DOHH2 (cell line): ENCODE data around the gene NPAS2.

Source experiments
- H3F3A ChIP-seq: fragments of 200-600 bp; sonication (generic), shearing (Covaris generic); 2 replicates; pipeline ENCODE4 v1.6.0; 2016; ENCODE audit warnings: antibody characterized with exemption, mild to moderate bottlenecking; ENCODE audit not compliant: control insufficient read depth, insufficient read depth
- H3K27ac ChIP-seq: fragments of 200-600 bp; sonication (generic); 2 replicates; pipeline ENCODE4 v1.5.1; 2014; ENCODE audit warnings: low read depth, mild to moderate bottlenecking, low read length, moderate library complexity
- H3K27me3 ChIP-seq: fragments of 200-600 bp; sonication (generic); 2 replicates; pipeline ENCODE4 v1.6.1; 2014; ENCODE audit warnings: mild to moderate bottlenecking, low read length, mixed read lengths; ENCODE audit not compliant: control insufficient read depth
- H3K36me3 ChIP-seq: fragments of 200-600 bp; sonication (generic); 2 replicates; pipeline ENCODE4 v1.6.1; 2014; ENCODE audit warnings: mild to moderate bottlenecking, low read length, moderate library complexity, mixed read lengths; ENCODE audit not compliant: control insufficient read depth
- H3K4me1 ChIP-seq: fragments of 200-600 bp; sonication (generic); 2 replicates; pipeline ENCODE4 v1.6.1; 2014; ENCODE audit warnings: mild to moderate bottlenecking, low read length, mixed read lengths; ENCODE audit not compliant: control insufficient read depth
- H3K4me2 ChIP-seq: fragments of 200-600 bp; sonication (generic); 2 replicates; pipeline ENCODE4 v1.6.0; 2014; ENCODE audit warnings: mild to moderate bottlenecking, low read length, moderate library complexity
- H3K4me3 ChIP-seq: fragments of 200-600 bp; sonication (generic); 2 replicates; pipeline ENCODE4 v1.5.1; 2014; ENCODE audit warnings: mild to moderate bottlenecking, low read length, mixed read lengths
- H3K79me2 ChIP-seq: fragments of 200-600 bp; sonication (generic); 2 replicates; pipeline ENCODE4 v1.6.1; 2014; ENCODE audit warnings: mild to moderate bottlenecking, low read length, mixed read lengths; ENCODE audit not compliant: control insufficient read depth
- H3K9me2 ChIP-seq: fragments of 200-600 bp; sonication (generic); replicated peaks from 2 replicates; pipeline ENCODE4 v1.6.1; 2014; ENCODE audit warnings: mild to moderate bottlenecking, low read length, mixed read lengths; ENCODE audit not compliant: control insufficient read depth
- H3K9me3 ChIP-seq: fragments of 200-600 bp; sonication (generic); 2 replicates; pipeline ENCODE4 v1.6.1; 2014; ENCODE audit warnings: antibody characterized with exemption, low read length, mixed read lengths; ENCODE audit not compliant: control insufficient read depth, insufficient read depth
- H4K20me1 ChIP-seq: fragments of 200-600 bp; sonication (generic); 2 replicates; pipeline ENCODE4 v1.6.0; 2014; ENCODE audit warnings: low read depth, mild to moderate bottlenecking, antibody characterized with exemption, low read length, moderate library complexity; ENCODE audit not compliant: control insufficient read depth, insufficient read depth
- EZH2phosphoT487 ChIP-seq: fragments of 200-600 bp; sonication (generic); IDR thresholded peaks from 2 replicates; pipeline ENCODE4 v1.6.1; 2017; ENCODE audit warnings: borderline replicate concordance, mild to moderate bottlenecking, antibody characterized with exemption, low read length, moderate library complexity, mixed read lengths
- TF ChIP-seq, protein P1 (sequence below): fragments of 200-600 bp; sonication (generic); IDR thresholded peaks from one replicate; pipeline ENCODE4 v1.5.1; 2014; ENCODE audit warnings: antibody characterized with exemption, mild to moderate bottlenecking, low read depth, low read length; ENCODE audit not compliant: poor library complexity, severe bottlenecking

The NPAS2 gene

GRCh38 chr2:100900156-100900795 is 80.3 kb downstream of the NPAS2 start:
- H3K4me3 ChIP-seq = no peak overlapping the region

GRCh38 chr2:100902817-100903405 is 83.0 kb downstream of the NPAS2 start:
- Histone ChIP-seq H3K27me3 (no peaks in the 10 kb centered on the region), H3K79me2 (no peaks in the 10 kb centered on the region), H3K27ac (no peak overlapping the region), H3K9me3 (no peaks in the 10 kb centered on the region), H3K4me3 (no peak overlapping the region), H3K4me2 (no peak overlapping the region), H3F3A (no peaks in the 10 kb centered on the region), H4K20me1 (no peaks in the 10 kb centered on the region; the same call in 1 of the 2 replicates), H3K4me1 (no peaks in the 10 kb centered on the region), H3K36me3 (no peaks in the 10 kb centered on the region), H3K9me2 (no peaks in the 10 kb centered on the region)
- TF ChIP-seq, protein P1, sequence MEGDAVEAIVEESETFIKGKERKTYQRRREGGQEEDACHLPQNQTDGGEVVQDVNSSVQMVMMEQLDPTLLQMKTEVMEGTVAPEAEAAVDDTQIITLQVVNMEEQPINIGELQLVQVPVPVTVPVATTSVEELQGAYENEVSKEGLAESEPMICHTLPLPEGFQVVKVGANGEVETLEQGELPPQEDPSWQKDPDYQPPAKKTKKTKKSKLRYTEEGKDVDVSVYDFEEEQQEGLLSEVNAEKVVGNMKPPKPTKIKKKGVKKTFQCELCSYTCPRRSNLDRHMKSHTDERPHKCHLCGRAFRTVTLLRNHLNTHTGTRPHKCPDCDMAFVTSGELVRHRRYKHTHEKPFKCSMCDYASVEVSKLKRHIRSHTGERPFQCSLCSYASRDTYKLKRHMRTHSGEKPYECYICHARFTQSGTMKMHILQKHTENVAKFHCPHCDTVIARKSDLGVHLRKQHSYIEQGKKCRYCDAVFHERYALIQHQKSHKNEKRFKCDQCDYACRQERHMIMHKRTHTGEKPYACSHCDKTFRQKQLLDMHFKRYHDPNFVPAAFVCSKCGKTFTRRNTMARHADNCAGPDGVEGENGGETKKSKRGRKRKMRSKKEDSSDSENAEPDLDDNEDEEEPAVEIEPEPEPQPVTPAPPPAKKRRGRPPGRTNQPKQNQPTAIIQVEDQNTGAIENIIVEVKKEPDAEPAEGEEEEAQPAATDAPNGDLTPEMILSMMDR = no peak
- no peak for TF ChIP-seq EZH2phosphoT487

More at GRCh38 chr2:100900156-100900795, 80.3 kb downstream of the NPAS2 start:
- Histone ChIP-seq H3K27me3 (no peaks in the 10 kb centered on the region), H3K79me2 (no peaks in the 10 kb centered on the region), H3K27ac (no peak overlapping the region), H3K4me1 (no peaks in the 10 kb centered on the region), H3K9me2 (no peaks in the 10 kb centered on the region), H3K4me2 (no peak overlapping the region), H4K20me1 (no peaks in the 10 kb centered on the region), H3K9me3 (no peaks in the 10 kb centered on the region), H3F3A (no peaks in the 10 kb centered on the region), H3K36me3 (no peaks in the 10 kb centered on the region)
- TF ChIP-seq, protein P1 = no peak
- TF ChIP-seq EZH2phosphoT487 = no peak

DNA sequence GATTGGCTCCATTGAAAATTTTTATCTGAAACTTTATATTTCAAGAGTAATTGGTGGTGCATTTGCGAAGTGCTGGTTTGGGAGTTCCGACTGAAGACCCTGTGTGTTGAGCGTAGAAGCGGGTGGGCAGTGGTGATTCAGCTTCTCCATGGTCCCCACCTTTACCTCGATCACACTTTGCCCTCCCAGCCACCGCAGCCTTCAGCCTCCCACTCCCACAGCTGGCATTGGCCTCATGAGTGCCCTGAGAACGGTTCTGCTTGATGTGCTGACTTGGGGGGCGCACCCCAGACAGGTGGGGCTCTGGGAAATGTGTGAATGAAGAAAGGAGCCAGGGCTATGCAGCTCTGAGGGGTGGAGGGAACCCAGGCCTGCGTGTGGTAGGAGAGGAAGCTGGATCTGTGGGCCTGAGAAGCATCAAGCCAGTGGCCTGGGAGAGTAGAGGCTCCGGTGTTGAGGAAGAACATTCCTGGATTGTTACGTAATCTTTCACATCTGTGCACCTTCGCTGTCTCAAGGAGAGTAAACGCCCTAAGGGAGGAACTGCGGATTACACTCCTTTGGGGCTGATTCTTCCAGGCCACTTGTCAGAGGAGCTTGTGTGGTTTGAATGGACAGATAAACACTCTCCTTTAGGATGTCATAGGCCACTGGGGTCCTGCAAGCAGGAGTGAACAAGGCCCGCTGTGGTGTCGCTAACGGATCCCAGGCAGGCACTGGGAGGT is 83.8 kb downstream of the NPAS2 start:
- no peaks in the 10 kb centered on the region; the same call in 1 of the 2 replicates for H4K20me1 ChIP-seq
- H3K4me3 ChIP-seq = no peak overlapping the region
- H3K79me2 ChIP-seq = no peaks in the 10 kb centered on the region
- no peaks in the 10 kb centered on the region for H3K36me3 ChIP-seq
- no peaks in the 10 kb centered on the region for H3K4me1 ChIP-seq
- no peak overlapping the region for H3K27ac ChIP-seq
- no peaks in the 10 kb centered on the region for H3K9me2 ChIP-seq
- TF ChIP-seq EZH2phosphoT487 = no peak
- TF ChIP-seq, protein P1 = no peak
- H3K4me2 ChIP-seq = no peak overlapping the region
- no peaks in the 10 kb centered on the region for H3K9me3 ChIP-seq
- H3K27me3 ChIP-seq = no peaks in the 10 kb centered on the region
- H3F3A ChIP-seq = no peaks in the 10 kb centered on the region
